Heart right ventricle (tissue), 16 donors: ENCODE results near the gene ZC3H7A. TPM values are rescaled to one million over a fixed set of nuclear protein-coding genes. Genes with fewer than 3 reads are reported as not detected.

ENCODE experiments used
- ATAC-seq, 8 donors: fragments of 200-7000 bp; cut with Tn5 transposase; one replicate each; pipeline ENCODE4 v1.9.1; 2020; ENCODE audit warnings: mild to moderate bottlenecking in 8 of 8, moderate library complexity in 8 of 8, moderate number of reproducible peaks in 1 of 8
- DNase-seq, 2 donors: peaks; one replicate each; pipeline ENCODE4 v3.0.0-alpha.2; 2020
- H3K27ac ChIP-seq, 10 donors: fragments of 200-600 bp; sonication (generic) in 2 of 10; one replicate each; pipeline versions ENCODE4 v1.5.0 to v1.8.0; 2020 to 2022; ENCODE audit warnings: mild to moderate bottlenecking in 3 of 10
- H3K27me3 ChIP-seq, 7 donors: fragments of 200-600 bp; one replicate each; pipeline ENCODE4 v1.8.0; 2021 to 2022; ENCODE audit warnings: mild to moderate bottlenecking in 2 of 7
- H3K36me3 ChIP-seq, 9 donors: fragments of 200-600 bp; sonication (generic) in 1 of 9; one replicate each; pipeline versions ENCODE4 v1.5.0 to v1.8.0; 2020 to 2022; ENCODE audit warnings: mild to moderate bottlenecking in 2 of 9
- H3K4me1 ChIP-seq, 9 donors: fragments of 200-600 bp; sonication (generic) in 1 of 9; one replicate each; pipeline versions ENCODE4 v1.5.0 to v1.8.0; 2020 to 2022; ENCODE audit warnings: mild to moderate bottlenecking in 4 of 9
- H3K4me3 ChIP-seq, 10 donors: fragments of 200-600 bp; sonication (generic) in 2 of 10; one replicate each; pipeline versions ENCODE4 v1.5.0 to v1.8.0; 2020 to 2022; ENCODE audit warnings: mild to moderate bottlenecking in 7 of 10, moderate library complexity in 2 of 10
- H3K9me3 ChIP-seq, 11 donors: fragments of 200-600 bp in 10 of 11; sonication (generic) in 2 of 11; one replicate each; pipeline versions ENCODE4 v1.5.0 to v1.8.0; 2013 to 2022; ENCODE audit warnings: mild to moderate bottlenecking in 2 of 11, control low read depth in 1 of 11, moderate library complexity in 1 of 11
- WGBS, 2 donors: extraction: QIAGEN DNeasy Blood & Tissue Kit; methylation state at CpG; one replicate each; pipeline ENCODE4 v1.1.7; 2013; ENCODE audit warnings: inconsistent platforms in 1 of 2; 5-methylcytosine and 5-hydroxymethylcytosine counted together
- intact Hi-C, 10 donors: fragments of 100-400 bp; cut with DNase I; formaldehyde crosslinking; loops; one replicate each; pipeline versions ENCODE4 v1.11.1 to v1.14.2; 2022
- polyA plus RNA-seq, 2 donors: library from polyadenylated mRNA; stranded (reverse); fragments of 200-250 nt; gene quantifications; one replicate each; pipeline ENCODE4 v1.2.3, GENCODE V29; 2013
- total RNA-seq, 10 donors: library from RNA; stranded (reverse); fragmentation: NEBNext Ultra II Directional in 3 of 10; extraction: Animal tissue kit (Norgen Biotek cat#: 25700) in 3 of 10; gene quantifications; one replicate each; pipeline versions ENCODE4 v1.2.1 to v1.2.4, GENCODE V29; 2021 to 2023
- TF ChIP-seq, protein P1 (sequence below), 9 donors: fragments of 200-600 bp; sonication (generic) in 2 of 9; IDR thresholded peaks; one replicate each; pipeline versions ENCODE4 v1.5.0 to v1.8.0; 2021 to 2022; ENCODE audit warnings: antibody characterized with exemption in 9 of 9, mild to moderate bottlenecking in 5 of 9, moderate library complexity in 1 of 9
- donor health status: Arrhythmogenic right ventricular cardiomyopathy.
- donor health status: ischemic (EF 13 %, LVEDD 7.1; RV severe dilation, severe dysfunction).
- donor health status: healthy with polysubstance abuse.
- donor health status: DM: no; HTN: yes; CAD: no.
- donor health status: DM: no; HTN: no; CAD: no.
- donor health status: ischemic (EF 25% LVEDD 6.9; RV normal size, moderate dysfunction).
- donor health status: ischemic (EF 25% LVEDD 5.7; RV mildly dilated, moderate dysfunction).
- donor health status: healthy.
- donor health status: DM: yes; HTN: yes; CAD: no.
- donor health status: Ischemic cardiomyopathy.
- donor health status: ischemic (EF 35%, LVEDD 5.7; RV mildly dilated, moderate dysfunction).
- donor health status: nonischemic (EF 11% LVEDD 7.7; RV severe dilation, severe dysfunction).
- donor health status: DM: yes; HTN: yes; CAD: no.
- donor health status: PGD.
- donor health status: ischemic (EF 29% LVEDD 5.4; RV normal size, mild dysfunction).
- donor health status: nonischemic (EF 23%, LVEDD 6.1; RV moderate dilation, normal function).

ZC3H7A gene
- total and polyA plus RNA-seq, 12 donors, result 15.2 to 36.1 (median 30.3) TPM

DNA sequence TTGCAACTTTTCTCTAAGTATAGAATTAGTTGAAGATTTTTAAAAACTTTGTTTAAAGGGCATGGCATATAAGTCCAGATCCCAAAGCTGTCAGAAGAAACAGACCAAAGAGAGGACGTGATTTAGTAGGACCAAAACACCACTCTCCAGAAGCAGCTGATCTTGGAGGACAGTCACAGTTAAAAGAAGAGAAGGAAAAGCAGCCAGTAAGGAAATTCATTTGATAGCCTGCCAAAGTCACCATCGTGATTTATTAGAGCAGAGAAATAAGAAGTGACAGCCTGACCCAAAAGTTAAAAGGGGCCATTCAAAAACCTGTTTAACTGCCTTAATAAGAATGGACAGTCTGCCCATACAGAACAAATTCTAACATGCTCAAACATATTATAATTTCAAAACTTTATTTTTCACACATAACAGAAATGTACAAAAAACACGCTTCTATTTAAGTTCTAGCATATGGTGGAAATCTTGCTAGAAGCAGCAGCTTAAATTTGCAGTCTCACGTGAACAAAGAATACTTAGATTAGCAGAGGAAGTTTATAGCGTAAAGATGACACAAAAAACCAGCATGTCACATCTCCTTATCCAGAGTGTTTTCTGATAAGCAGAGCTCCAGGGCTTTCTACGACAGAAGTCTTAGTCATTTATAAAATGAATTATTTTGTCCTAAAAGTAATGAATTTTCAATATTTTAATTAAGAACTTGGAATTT lies 91.6 kb downstream of the ZC3H7A start:
- Histone ChIP-seq H3K4me1 (peaks cover 2 to 47% (median 27%) of the 10 kb centered on the region in 9 donors), H3K4me3 (no peak overlapping the region), H3K27ac (peak overlapping the region in 8 of 10 donors; percentile 0 to 78 (median 62)), H3K9me3 (no peaks in the 10 kb centered on the region), H3K36me3 (peaks cover 0 to 78% (median 9%) of the 10 kb centered on the region in 9 donors), H3K27me3 (no peaks in the 10 kb centered on the region)
- TF ChIP-seq, protein P1, sequence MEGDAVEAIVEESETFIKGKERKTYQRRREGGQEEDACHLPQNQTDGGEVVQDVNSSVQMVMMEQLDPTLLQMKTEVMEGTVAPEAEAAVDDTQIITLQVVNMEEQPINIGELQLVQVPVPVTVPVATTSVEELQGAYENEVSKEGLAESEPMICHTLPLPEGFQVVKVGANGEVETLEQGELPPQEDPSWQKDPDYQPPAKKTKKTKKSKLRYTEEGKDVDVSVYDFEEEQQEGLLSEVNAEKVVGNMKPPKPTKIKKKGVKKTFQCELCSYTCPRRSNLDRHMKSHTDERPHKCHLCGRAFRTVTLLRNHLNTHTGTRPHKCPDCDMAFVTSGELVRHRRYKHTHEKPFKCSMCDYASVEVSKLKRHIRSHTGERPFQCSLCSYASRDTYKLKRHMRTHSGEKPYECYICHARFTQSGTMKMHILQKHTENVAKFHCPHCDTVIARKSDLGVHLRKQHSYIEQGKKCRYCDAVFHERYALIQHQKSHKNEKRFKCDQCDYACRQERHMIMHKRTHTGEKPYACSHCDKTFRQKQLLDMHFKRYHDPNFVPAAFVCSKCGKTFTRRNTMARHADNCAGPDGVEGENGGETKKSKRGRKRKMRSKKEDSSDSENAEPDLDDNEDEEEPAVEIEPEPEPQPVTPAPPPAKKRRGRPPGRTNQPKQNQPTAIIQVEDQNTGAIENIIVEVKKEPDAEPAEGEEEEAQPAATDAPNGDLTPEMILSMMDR (IDR thresholded peaks at IDR 0.05), result no peak
- WGBS, 2 donors, result 42 to 44% methylated on average over 6 of the region's 6 CpGs
- DNase-seq (no peak), ATAC-seq (no peak)
- intact Hi-C loops, result loop anchor here in 1 of 10 donors (2.0 kb wide), 1 partner anchor 31 kb away; no protein-coding TSS in a partner anchor

Other genes starting within 250 kb of the ZC3H7A start
- 10 to 100 TPM; 29.5 to 96.9 (median 41.6) TPM for gene LITAF, start 210.3 kb downstream of the ZC3H7A start, total RNA-seq
- gene LITAF, start 210.3 kb downstream of the ZC3H7A start, polyA plus RNA-seq, result 10 to 100 TPM; 13.3 to 19.2 TPM
- gene SNN, start 128.8 kb downstream of the ZC3H7A start, total RNA-seq, result 10 to 100 TPM; 25.5 to 61.4 (median 37.6) TPM
- gene SNN, start 128.8 kb downstream of the ZC3H7A start, polyA plus RNA-seq, result 10 to 100 TPM; 10.1 to 21.2 TPM
- 10 to 100 TPM; 16.8 to 29.3 (median 23.9) TPM for gene TXNDC11, start 54.4 kb downstream of the ZC3H7A start, total RNA-seq
- 10 to 100 TPM; 30.0 to 46.7 TPM for gene TXNDC11, start 54.4 kb downstream of the ZC3H7A start, polyA plus RNA-seq
- 100 to 1,000 TPM in 6 of 10 donors, 10 to 100 TPM in 4; 89.4 to 133 (median 105) TPM for gene RSL1D1, start 54.3 kb upstream of the ZC3H7A start, total RNA-seq
- gene RSL1D1, start 54.3 kb upstream of the ZC3H7A start, polyA plus RNA-seq, result 10 to 100 TPM; 24.7 to 63.3 TPM
- gene GSPT1, start 118.7 kb upstream of the ZC3H7A start, total RNA-seq, result 100 to 1,000 TPM in 3 of 10 donors, 10 to 100 TPM in 7; 85.5 to 117 (median 95.1) TPM
- 10 to 100 TPM; 17.0 to 54.2 TPM for gene GSPT1, start 118.7 kb upstream of the ZC3H7A start, polyA plus RNA-seq
- 1 to 10 TPM; 1.2 to 4.7 (median 2.3) TPM for gene NPIPB2, start 144.8 kb upstream of the ZC3H7A start, total RNA-seq
- gene NPIPB2, start 144.8 kb upstream of the ZC3H7A start, polyA plus RNA-seq, result 1 to 10 TPM; 3.7 to 8.9 TPM
- gene TNFRSF17, start 168.0 kb upstream of the ZC3H7A start, total RNA-seq, result not detected
- not detected for gene TNFRSF17, start 168.0 kb upstream of the ZC3H7A start, polyA plus RNA-seq
- 10 to 100 TPM; 10.8 to 23.9 (median 14.0) TPM for gene SNX29, start 179.5 kb upstream of the ZC3H7A start, total RNA-seq
- gene SNX29, start 179.5 kb upstream of the ZC3H7A start, polyA plus RNA-seq, result 1 to 10 TPM; 2.1 to 2.8 TPM